ENCODE results near the gene S1PR5.

- TF ChIP-seq CTCF (conservative IDR thresholded peaks at IDR 0.05; ENCODE audit: low read depth, low read length) (no peak), EZH2 (IDR thresholded peaks at IDR 0.05; ENCODE audit: borderline replicate concordance, low read depth, low read length, poor library complexity, severe bottlenecking) (no peak)
These were observed 20.4 kb upstream of the S1PR5 start for GRCh38 chr19:10537668-10538067.

Data from A673 (cell line).